Dedifferentiated amniotic fluid mesenchymal stem cell (primary cell): Measurements from ENCODE around the gene SLC39A10.

Source experiments
- DNase-seq: peaks from one replicate; pipeline ENCODE4 v3.0.0-alpha.2; 2016; ENCODE audit errors: extremely low spot score

Gene SLC39A10, protein sequence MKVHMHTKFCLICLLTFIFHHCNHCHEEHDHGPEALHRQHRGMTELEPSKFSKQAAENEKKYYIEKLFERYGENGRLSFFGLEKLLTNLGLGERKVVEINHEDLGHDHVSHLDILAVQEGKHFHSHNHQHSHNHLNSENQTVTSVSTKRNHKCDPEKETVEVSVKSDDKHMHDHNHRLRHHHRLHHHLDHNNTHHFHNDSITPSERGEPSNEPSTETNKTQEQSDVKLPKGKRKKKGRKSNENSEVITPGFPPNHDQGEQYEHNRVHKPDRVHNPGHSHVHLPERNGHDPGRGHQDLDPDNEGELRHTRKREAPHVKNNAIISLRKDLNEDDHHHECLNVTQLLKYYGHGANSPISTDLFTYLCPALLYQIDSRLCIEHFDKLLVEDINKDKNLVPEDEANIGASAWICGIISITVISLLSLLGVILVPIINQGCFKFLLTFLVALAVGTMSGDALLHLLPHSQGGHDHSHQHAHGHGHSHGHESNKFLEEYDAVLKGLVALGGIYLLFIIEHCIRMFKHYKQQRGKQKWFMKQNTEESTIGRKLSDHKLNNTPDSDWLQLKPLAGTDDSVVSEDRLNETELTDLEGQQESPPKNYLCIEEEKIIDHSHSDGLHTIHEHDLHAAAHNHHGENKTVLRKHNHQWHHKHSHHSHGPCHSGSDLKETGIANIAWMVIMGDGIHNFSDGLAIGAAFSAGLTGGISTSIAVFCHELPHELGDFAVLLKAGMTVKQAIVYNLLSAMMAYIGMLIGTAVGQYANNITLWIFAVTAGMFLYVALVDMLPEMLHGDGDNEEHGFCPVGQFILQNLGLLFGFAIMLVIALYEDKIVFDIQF

DNA sequence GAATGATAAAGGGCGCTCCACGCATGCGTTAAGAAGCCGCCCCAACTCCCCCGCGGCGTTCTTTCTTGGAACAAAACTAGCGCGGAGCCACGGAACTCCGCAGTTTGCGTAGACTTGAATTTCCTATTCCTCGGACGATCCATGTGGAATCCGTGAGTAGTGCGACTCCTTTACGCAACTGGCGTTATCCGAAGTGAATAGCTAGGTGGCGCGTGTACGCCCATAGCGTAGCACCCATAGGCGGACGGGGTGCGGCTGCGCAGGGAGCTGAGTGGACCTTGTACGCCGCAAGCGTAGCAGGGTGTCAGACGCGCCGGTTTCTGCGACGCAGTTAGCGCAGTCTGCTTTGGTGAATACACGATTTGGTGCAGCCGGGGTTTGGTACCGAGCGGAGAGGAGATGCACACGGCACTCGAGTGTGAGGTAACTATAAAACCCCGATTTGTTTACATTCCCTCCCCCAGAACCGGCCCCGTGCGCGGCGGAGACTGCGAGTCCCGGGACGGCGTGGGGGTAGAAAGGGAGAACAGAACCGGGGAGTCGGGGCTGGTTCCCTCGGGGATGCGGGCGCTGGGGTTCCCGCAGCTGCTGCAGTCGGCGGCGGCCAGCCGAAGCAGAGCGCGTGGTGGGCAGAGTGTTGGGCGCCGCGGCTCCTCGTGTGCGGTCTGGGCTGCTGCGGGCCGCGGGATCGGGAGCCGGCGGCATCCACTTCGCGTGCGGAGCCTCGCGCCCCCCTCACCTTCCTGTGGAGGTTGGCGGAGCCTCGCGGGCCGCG lies at the start of gene SLC39A10:
Gene SLC39A10, plus strand, starts transcription at position 368 of the 775 bp plus-strand sequence. CDS start 22,817 bp downstream, outside the sequence.
- peak; percentile 97 for DNase-seq

DNA sequence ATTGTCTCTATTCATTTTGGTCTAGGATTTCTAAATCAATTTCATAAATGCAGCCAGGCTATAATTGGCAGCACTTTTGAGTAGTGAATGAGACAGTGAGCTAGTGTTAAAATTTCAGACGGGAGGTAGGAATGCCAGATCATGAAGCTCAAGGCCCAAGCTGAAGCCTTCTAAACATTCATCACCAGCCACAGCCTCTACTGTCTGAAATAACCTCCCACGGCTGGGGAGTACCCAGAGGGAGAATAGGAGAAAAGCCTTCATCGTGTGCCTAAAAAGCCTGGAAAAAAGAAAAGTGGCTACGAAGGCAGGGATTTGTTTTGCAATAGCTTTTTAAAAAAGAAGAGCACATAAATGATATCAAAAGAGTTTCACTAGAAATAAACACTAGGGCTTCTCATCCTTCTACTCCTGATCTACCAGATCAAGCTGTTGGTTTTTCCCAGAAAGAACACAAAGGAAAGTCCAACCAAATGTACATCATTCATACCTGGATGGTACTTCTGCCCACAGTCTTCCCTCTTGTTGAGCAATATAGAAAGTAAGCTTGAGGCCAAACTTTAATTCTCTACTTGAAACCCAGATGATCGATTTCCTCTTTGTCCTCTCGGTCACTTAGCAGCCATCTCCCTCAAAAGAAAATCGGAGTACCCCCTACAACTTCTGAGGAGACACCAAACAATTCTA lies 48.1 kb upstream of the SLC39A10 start:
- no peak for DNase-seq

DNA sequence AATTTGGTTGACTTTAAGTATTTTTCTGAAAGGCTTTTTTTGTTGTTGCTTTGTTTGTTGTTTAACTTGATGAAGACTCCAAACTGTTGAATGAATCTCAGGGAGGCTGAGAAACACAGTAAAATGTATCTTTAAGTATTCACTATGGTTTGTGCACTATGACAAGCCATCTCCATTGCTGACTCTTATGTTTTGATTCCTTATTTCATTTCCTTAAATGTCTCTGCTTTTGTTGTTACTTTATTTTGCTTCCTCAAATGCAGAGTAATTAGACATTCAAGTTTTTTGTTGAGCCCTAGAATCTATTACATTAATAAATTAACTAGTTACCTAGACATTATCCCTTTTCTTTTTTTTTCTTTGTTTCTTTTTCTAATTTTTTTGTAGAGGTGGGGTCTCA lies 46.3 kb upstream of the SLC39A10 start:
- no peak for DNase-seq

DNA sequence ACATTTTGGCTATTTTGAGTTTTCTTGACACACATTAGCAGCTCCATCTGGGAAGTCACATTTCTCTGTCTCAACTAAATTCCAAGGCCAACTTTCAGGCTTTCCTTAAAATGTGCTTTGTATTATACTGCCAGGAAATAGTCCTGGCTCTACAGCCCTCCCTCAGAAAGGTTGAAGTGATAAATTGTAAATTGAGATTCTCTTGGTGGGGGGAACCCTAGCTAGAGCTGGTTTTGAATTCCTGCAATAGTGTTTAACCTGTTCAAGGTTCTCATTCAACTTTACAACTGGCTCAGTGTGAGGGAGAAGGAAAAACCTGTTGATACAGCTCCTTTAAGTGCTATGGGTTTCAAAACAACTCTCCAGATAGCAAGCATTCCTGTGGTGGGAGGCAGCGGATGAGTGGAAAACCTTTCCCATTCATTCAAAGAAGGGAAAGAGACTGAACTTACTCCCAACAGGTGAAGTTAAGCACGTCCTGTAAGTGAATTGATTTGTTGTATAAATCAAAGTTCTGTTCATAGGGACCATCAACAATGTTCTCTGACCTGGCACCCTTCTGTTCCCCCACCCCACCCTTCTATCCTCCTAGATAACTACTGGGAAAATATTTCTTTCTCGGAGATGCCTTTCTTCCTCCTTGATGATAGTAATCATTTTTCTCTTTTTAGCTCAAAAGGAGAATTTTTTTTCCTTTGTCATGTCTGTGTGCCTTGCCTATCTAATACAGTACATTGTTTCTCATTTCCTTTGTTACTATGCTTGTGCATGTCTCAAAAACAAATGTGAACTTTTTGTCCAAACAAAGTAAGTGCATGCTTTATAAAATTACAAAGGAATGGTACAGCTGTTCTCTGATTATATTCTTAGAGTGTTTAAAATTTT lies 44.2 kb upstream of the SLC39A10 start:
- peak; percentile 37 for DNase-seq

DNA sequence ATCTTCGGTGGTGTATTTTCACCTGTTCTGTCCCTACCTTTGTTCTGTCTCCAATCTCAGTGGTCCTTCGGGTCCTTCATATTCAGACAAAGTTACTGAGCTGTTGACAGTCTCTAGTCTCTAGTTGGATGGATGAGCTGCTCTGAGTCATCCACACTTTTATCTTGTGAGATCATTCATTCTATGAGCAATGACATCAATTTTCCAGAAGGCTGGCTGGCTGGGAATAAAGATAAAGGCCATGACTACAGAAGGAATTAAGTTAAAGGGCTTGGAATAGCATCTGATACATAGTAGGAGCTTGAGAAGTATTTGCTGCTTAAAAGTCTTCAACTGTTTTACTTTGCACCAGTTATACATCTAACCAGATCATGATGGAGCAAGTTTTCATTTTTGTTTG lies 43.1 kb upstream of the SLC39A10 start:
- peak; percentile 88 for DNase-seq

DNA sequence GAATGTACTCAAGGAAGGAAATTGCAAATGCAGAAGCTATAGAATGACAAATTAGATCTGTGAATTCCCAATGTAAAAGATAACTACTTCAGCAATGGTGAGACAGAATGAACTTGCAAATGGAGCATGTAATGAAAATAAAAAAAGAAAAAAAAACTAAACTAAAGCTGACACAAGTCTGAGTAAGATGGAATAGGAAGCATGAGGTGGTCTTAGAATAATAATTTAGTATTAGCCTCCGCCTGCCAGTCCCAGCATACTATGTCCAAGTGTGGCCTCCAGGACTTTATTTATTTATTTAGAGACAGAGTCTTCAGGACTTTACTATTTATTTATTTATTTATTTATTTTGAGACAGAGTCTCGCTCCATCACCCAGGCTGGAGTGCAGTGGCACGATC lies 37.4 kb upstream of the SLC39A10 start:
- no peak for DNase-seq

DNA sequence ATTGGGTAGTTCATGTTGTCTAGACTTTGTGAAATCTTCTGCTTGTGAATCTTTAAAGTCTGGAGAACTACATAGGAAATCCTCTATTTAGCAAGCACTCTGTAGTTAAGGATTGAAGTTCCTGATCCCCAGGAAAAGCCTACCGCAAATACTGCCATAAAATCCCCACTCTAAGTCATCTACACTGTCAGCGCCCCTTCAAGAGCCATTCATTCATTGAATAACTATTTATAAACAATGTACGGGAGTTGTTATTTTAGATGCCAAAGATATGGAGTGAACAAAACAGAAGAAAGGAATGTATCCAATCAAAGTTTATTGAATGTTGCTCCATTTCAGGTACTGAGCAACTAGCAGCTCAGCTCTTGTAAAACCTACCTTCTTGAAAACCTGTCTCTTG lies 36.5 kb upstream of the SLC39A10 start:
- no peak for DNase-seq

DNA sequence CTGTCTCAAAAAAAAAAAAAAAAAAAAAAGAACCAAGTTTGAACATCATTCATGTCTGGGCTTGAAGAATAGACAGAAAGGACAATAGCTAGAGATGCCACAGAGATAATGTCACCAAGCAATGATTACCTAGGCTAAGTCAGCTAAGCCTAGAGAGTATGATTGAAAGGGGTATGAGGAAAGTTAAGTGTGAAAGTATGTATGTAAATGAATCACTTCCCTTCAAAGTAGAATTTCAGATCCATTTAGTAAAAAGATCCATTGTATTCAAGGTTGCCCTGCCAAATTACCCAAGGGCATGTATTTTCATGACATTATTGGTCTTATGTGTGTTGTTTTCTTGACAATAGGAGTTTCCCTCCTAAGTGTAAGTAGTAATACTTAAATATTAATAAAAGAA lies 34.1 kb upstream of the SLC39A10 start:
- DNase-seq = no peak

DNA sequence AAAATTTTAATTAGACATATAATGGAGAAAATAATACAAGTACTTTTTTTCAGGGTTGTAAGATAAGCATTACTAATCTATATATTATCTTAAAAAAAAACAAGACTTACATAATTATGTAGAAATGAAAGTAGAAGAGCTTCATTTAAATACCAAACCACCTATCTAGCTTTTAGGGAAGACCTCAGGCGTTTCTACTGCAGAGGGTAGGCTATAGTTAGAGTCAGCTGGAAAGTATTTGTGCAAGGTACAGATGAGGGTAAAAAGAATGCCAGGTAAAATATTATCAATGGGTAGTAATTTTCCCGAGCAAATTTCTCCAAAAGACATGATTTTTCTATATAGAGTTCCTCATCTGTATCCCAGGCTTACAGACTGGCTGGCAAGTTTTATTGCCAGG lies 30.5 kb upstream of the SLC39A10 start:
- DNase-seq = no peak

DNA sequence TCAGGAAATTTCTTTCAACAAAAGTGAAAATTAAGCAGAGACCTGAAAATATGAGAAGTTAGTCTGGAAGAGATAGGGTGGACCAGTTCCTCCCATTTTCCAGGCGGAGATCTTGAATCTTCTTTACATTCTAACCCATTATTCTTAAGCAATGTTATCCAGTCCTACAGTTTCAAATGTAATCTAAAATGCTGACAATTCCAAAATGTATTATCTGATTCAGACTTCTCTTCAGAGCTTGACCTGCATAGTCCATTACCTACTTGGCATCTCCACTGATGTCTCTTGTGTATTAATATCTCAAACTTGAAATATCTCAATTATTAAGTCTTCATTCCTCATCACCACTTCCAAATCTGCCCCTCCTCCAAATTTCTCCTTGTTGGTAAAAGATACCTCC lies 28.4 kb upstream of the SLC39A10 start:
- DNase-seq = no peak

DNA sequence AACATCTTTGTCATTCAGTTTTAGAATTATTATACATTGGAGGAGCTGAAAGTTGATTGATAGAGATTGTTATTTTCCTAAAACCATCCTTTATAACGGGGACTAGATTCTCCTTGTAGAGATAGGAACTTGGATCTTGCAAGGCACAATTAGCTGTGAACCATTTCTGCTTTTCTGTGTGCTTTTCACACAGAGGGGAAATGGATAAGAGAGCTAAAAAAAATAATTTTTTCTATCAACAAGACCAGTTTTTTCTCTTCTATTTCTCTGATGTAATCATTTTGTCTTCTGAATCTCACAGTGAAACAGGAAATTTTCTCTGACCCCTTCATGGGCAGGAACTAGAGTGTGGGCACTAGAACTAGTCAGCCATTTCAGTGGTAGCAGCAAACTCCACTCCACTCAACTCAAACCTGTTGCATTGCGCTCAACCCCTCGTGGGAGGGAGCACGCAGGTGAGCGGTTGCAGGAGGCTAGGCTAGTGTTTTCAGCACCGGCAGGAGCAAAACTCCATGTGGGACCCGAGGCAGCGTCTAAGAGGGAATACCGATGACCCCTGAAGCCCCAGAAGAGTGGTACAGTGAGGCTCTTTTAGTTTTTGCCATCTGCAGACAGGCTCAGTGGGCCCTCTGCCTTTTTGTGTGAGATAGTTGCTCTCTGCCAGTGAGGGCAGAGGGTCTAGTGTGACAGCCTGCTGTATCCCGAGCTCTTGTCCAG lies 24.0 kb upstream of the SLC39A10 start:
- DNase-seq = no peak

DNA sequence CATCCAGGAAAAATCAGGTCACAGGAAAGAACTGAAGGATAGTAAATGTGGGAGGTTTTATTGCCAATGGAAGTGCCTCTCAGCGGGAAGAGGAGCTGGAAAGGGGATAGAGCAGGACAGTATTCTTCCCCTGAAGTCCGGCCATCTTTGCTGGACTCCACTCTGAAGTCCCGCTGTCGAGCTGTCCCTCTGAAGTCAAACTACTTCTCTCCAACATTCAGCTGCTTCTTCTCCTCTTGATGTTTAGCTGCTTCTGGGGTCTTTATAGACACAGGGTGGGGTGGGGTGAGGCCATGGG lies 23.5 kb upstream of the SLC39A10 start:
- no peak for DNase-seq

DNA sequence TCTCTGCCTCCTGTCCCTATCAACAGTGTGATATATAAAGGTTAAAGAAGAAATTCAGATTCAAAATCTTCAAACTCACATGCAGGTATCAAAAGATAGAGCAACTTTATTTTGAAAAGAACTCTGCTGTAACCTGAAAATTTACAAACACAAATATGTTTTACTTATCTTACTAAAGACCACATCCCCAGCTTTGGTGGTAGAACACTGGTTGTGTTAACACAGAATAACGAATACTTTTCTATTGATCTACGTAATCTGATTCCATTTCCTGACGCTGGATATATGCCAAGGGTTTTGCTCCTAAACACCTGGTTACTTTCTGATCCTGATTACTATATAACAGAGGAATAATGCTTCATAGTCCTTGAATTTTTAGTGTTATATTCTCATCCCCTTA lies 23.1 kb upstream of the SLC39A10 start:
- no peak for DNase-seq

DNA sequence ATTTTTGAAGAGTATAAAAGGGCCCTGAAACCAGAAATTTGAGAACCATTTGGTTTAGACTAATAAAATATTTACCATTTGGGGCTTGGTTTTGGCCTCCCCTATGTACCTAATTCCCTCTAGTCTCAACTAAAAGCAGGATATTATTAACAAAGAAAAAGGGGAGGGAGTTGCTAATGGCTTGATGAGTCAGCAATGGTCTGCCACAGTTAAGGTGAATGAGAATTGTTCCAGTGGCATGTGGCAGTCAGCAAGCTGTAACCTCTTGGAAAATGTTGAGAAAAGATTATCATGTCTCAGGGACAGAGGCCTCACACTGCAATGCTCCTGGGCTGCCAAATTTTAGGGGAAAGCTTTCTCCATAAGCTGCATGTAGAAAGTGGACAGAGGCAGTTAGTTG lies 20.1 kb upstream of the SLC39A10 start:
- DNase-seq = no peak

DNA sequence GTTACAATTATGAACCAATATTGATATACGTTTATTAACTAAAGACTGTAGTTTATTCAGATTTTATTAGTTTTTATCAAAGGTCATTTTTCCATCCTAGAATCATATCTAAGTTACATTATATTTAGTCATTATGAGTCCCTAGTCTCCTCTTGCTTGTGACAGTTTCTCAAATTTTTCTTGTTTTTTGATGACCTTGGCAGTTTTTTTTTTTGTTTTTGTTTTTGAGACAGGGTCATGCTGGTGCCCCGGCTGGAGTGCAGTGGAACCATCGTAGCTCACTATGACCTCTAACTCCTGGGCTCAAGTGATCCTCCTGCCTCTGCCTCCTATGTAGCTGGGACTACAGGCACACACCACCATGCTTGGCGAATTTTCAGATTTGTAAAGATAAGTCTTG lies 18.3 kb upstream of the SLC39A10 start:
- DNase-seq = no peak

DNA sequence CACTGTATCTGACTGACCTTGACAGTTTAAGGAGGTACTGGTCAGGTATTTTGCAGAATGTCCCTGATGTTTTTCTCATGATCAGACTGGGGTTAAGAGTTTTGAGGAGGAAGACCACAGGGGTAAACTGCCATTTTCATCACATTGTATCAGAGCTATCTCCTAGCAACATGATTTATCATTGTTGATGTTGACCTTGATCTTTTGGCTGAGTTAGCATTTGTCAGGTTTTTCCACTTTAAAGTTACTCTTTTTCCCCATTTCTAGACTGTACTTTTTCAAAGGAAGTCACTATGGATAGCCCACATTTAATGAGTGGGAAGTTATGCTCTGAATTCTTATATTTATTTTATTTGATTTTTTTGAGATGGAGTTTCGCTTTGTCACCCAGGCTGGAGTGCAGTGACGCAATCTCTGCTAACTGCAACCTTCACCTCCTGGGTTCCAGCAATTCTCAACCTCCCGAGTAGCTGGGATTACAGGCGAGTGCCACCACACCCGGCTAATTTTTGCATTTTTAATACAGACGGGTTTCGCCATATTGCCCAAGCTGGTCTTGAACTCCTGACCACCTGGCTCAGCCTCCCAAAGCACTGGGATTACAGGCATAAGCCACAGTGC lies 17.7 kb upstream of the SLC39A10 start:
- DNase-seq = no peak

DNA sequence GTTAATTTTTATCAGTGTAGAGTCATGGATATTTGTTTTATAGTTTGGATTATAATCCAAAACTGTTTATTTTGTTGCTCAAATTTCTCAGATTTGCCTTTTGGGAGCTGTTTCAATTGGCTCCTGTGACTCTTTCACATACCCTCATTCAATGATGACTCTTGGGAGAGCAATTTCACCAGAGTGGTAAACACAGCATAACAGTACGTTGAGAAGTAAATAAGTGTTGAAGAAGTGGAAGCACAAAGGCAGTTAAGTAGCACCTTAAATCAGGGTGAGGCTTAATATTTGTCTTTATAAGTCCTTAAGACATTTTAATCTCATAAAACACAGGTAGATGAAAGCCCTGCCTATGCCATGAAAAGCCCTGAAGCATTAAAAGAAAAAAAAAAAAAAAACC lies 17.1 kb upstream of the SLC39A10 start:
- DNase-seq = no peak

DNA sequence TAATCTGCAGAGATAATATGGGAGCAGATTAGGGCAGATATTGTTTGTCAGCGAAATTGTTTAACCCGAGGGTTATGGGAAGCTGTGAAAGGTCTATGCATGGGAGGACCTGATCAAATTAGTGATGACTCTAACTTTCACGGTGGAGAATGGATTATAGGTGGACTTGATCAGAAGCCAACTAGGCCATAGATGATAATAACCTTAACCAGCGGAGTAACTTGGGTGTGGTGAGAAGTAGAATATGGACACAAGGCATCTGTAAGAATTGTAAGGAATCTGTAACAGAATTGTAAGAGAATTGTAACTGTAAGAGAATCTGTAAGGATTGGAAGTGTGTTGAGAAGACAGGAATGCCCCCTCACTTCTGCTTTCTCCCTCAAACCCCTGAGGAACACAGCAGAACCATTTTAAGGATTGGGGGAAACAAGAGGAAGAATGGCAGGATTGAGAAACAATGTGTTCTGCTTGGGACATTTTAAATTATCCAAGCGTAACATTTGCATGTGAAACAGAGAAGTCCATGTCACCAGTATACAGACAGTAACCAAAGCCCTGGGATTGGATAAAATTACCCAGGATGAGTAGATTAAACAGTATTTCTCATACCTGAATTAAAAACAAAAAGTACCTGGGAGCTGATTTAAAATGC lies 14.9 kb upstream of the SLC39A10 start:
- no peak for DNase-seq

DNA sequence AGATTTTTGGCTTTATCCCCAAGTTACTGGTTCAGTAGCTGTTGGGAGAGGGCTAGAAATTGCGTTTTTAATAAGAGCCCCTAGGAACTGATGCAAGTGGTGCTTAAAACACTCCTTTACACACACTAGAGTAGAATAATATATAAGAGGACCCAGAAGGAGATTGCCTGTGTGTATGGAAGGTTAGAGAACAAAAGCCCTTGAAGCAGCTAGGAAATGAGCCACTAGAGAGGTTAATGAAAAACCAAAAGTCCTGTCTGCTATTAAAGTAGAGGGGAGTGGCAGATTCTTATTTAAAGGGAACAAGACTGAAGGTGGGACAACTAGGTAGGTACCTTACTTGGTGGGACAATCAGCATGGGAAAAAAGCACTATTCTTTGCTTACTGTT lies 14.4 kb upstream of the SLC39A10 start:
- DNase-seq = no peak
